Mesothelial cell of epicardium (in vitro differentiated cells): ENCODE data around the gene REC8. TPM values are rescaled to one million over a fixed set of nuclear protein-coding genes. Genes with fewer than 3 reads are reported as not detected.

Source experiments
- DNase-seq, 2 experiments: peaks; one replicate each; pipeline ENCODE4 v3.0.0; 2021; ENCODE audit warnings: low spot score in 2 of 2; ENCODE audit not compliant: unreplicated experiment in 2 of 2
- H3K27ac Mint-ChIP-seq: 2 replicates; pipeline ENCODE4 v1.8.0; 2021; ENCODE audit warnings: mixed read lengths
- H3K27me3 Mint-ChIP-seq: 2 replicates; pipeline ENCODE4 v1.8.0; 2021; ENCODE audit warnings: low read depth, mixed read lengths
- H3K36me3 Mint-ChIP-seq: 2 replicates; pipeline ENCODE4 v1.8.0; 2021; ENCODE audit warnings: mixed read lengths
- H3K4me1 Mint-ChIP-seq: 2 replicates; pipeline ENCODE4 v1.8.0; 2021; ENCODE audit warnings: mixed read lengths
- H3K4me3 Mint-ChIP-seq: 2 replicates; pipeline ENCODE4 v1.8.0; 2021; ENCODE audit warnings: mild to moderate bottlenecking, moderate library complexity, mixed read lengths
- H3K9me3 Mint-ChIP-seq: 2 replicates; pipeline ENCODE4 v1.8.0; 2021; ENCODE audit warnings: mixed read lengths
- total RNA-seq: library from RNA; stranded (reverse); gene quantifications from 3 replicates; pipeline ENCODE4 v1.2.1, GENCODE V29; 2021
- TF ChIP-seq, protein P1 (sequence below): fragments of 200-600 bp; sonication (generic); IDR thresholded peaks from one replicate; pipeline ENCODE4 v1.5.0; 2021; ENCODE audit warnings: antibody characterized with exemption; ENCODE audit not compliant: unreplicated experiment

The REC8 gene
- total RNA-seq, 1 donor from 2014 or later = 486 TPM

- peak; percentile 98 to 99 for DNase-seq
- H3K27ac Mint-ChIP-seq = peak within 1 kb of the TSS; percentile 97
- peaks cover 53% of the 10 kb centered on the region for H3K4me1 Mint-ChIP-seq
- H3K36me3 Mint-ChIP-seq = peaks cover 10% of the 10 kb centered on the region
- TF ChIP-seq, protein P1, sequence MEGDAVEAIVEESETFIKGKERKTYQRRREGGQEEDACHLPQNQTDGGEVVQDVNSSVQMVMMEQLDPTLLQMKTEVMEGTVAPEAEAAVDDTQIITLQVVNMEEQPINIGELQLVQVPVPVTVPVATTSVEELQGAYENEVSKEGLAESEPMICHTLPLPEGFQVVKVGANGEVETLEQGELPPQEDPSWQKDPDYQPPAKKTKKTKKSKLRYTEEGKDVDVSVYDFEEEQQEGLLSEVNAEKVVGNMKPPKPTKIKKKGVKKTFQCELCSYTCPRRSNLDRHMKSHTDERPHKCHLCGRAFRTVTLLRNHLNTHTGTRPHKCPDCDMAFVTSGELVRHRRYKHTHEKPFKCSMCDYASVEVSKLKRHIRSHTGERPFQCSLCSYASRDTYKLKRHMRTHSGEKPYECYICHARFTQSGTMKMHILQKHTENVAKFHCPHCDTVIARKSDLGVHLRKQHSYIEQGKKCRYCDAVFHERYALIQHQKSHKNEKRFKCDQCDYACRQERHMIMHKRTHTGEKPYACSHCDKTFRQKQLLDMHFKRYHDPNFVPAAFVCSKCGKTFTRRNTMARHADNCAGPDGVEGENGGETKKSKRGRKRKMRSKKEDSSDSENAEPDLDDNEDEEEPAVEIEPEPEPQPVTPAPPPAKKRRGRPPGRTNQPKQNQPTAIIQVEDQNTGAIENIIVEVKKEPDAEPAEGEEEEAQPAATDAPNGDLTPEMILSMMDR = peak; percentile 19
- peak within 1 kb of the TSS; percentile 93 for H3K4me3 Mint-ChIP-seq
- no peaks in the 10 kb centered on the region for H3K27me3 Mint-ChIP-seq
- no peaks in the 10 kb centered on the region for H3K9me3 Mint-ChIP-seq
Observed at GRCh38 chr14:24141097-24141880, 30.6 kb upstream of the REC8 start, which contains the start of gene EMC9. Gene EMC9 (minus strand): TSS chr14:24141591. CDS start chr14:24141304, 287 bp downstream.

DNA sequence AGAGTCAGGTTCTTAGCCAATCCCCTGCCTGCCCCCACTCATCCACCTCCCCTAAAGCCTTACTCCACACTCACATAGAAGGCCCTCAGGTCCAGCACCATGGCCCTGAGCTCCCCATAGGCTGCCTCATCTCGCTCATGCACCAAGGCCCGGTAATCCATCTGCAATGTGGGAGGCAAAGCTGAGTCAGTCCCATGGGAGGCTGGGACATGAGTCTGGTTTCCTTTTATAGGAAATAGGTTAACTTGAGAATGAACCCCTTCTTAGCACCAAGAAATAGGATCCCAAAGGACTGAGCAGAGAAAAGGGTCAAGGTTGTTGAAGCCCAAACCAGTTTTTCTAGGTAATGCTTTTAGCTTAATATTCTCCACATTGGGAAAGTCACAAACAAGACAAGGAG lies 28.4 kb upstream of the REC8 start:
- Mint-ChIP-seq H3K27me3 (no peaks in the 10 kb centered on the region), H3K36me3 (peaks cover 4% of the 10 kb centered on the region), H3K4me1 (peaks cover 47% of the 10 kb centered on the region), H3K4me3 (no peak overlapping the region), H3K9me3 (no peaks in the 10 kb centered on the region), H3K27ac (no peak overlapping the region)
- no peak for DNase-seq
- TF ChIP-seq, protein P1 = no peak

- peaks cover 3% of the 10 kb centered on the region for H3K36me3 Mint-ChIP-seq
Observed at GRCh38 chr14:24144451-24144850, 27.4 kb upstream of the REC8 start.

GRCh38 chr14:24145219-24145618 lies 26.7 kb upstream of the REC8 start:
- TF ChIP-seq, protein P1 = no peak
- H3K27ac Mint-ChIP-seq = peak overlapping the region; percentile 99
- H3K4me3 Mint-ChIP-seq = peak overlapping the region; percentile 99
- H3K4me1 Mint-ChIP-seq = peaks cover 41% of the 10 kb centered on the region
- no peak for DNase-seq
- no peaks in the 10 kb centered on the region for H3K27me3 Mint-ChIP-seq
- H3K9me3 Mint-ChIP-seq = no peaks in the 10 kb centered on the region
- peaks cover 6% of the 10 kb centered on the region for H3K36me3 Mint-ChIP-seq

More at GRCh38 chr14:24144451-24144850, 27.4 kb upstream of the REC8 start:
- H3K4me3 Mint-ChIP-seq = no peak overlapping the region
- no peak for DNase-seq
- no peaks in the 10 kb centered on the region for H3K27me3 Mint-ChIP-seq
- peaks cover 46% of the 10 kb centered on the region for H3K4me1 Mint-ChIP-seq
- no peak overlapping the region for H3K27ac Mint-ChIP-seq
- H3K9me3 Mint-ChIP-seq = no peaks in the 10 kb centered on the region
- TF ChIP-seq, protein P1 = no peak

DNA sequence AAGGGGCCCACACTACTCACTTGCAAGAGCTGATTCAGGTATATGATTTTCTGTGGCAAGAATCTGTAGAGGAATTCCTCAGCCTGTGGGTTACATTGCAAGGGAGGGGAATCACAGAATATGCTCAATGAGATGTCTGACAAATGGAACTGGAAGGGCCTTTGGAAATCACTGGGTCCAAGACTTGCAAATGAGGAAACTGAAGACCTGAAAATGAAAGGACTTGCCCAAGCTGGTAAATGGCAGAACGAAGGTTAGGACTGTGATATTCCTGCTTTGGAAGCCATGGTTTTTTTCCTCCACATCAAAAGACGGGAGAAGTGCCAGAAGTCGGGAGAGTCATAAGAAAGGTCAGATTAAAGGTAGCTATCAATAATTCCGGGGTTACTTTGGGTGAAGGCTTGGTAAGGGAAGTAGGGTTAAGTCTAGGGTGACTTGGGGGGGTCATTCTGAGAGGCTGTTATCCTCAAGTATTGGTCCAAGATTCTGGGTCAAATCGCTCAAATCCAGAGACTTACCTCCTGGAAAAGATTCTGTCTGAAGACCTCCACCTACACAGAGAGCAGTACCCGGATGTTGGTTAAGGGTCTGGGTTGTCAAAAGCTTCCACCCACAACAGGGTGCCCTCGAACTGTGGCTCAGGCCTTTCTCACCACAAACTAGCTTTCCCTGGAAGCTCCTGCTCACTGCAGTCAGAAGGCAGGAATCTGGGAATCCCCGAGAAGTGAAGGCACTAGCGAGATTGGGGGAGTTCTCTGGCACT lies 26.0 kb upstream of the REC8 start:
- Mint-ChIP-seq H3K27me3 (no peaks in the 10 kb centered on the region), H3K36me3 (peaks cover 12% of the 10 kb centered on the region), H3K4me3 (peak overlapping the region; percentile 99), H3K4me1 (peaks cover 41% of the 10 kb centered on the region), H3K27ac (peak overlapping the region; percentile 99), H3K9me3 (no peaks in the 10 kb centered on the region)
- DNase-seq = no peak
- TF ChIP-seq, protein P1 = no peak
